ENCODE measurements around the gene MSANTD1.

GRCh38 chr4:3220476-3221183 lies 28.3 kb upstream of the MSANTD1 start:
- no peak for TF ChIP-seq CTCF (IDR thresholded peaks at IDR 0.05; ENCODE audit: poor library complexity, severe bottlenecking)
- TF ChIP-seq RAD21 (conservative IDR thresholded peaks at IDR 0.05): no peak
- TF ChIP-seq POLR2AphosphoS5 (IDR thresholded peaks at IDR 0.05): no peak
- TF ChIP-seq MXI1 (conservative IDR thresholded peaks at IDR 0.05; ENCODE audit: poor library complexity, severe bottlenecking): no peak
- TF ChIP-seq EP300 (conservative IDR thresholded peaks at IDR 0.05; ENCODE audit: poor library complexity, severe bottlenecking): no peak
- TF ChIP-seq TAF1 (IDR thresholded peaks at IDR 0.05; ENCODE audit: low read depth): no peak

Measured in neural cell (in vitro differentiated cells).